Activated T-cell treated with anti-CD3 and anti-CD28 coated beads, Interleukin-2, amount 50 U/mL, for 24 hours (primary cell): Measurements from ENCODE around the gene PPARA.
"Not testable (repeated sequence)": the region's sequence is repeated elsewhere in the genome, so short reads cannot be mapped to it uniquely, and the experiment has no call there.

Experiments
- DNase-seq: peaks from one replicate; pipeline ENCODE4 v3.0.0-alpha.2; 2020
- H3K27ac Mint-ChIP-seq: 2 replicates; pipeline ENCODE4 v1.8.0; 2020; ENCODE audit warnings: mild to moderate bottlenecking, mixed read lengths
- H3K27me3 Mint-ChIP-seq: 2 replicates; pipeline ENCODE4 v1.8.0; 2020; ENCODE audit warnings: mixed read lengths
- H3K36me3 Mint-ChIP-seq: 2 replicates; pipeline ENCODE4 v1.8.0; 2020; ENCODE audit warnings: low read depth, mixed read lengths
- H3K4me1 Mint-ChIP-seq: 2 replicates; pipeline ENCODE4 v1.8.0; 2020; ENCODE audit warnings: low read depth, mixed read lengths
- H3K4me3 Mint-ChIP-seq: 2 replicates; pipeline ENCODE4 v1.8.0; 2020; ENCODE audit warnings: mild to moderate bottlenecking, moderate library complexity, mixed read lengths
- H3K9me3 Mint-ChIP-seq: 2 replicates; pipeline ENCODE4 v1.8.0; 2020; ENCODE audit warnings: mixed read lengths

Gene PPARA

DNA sequence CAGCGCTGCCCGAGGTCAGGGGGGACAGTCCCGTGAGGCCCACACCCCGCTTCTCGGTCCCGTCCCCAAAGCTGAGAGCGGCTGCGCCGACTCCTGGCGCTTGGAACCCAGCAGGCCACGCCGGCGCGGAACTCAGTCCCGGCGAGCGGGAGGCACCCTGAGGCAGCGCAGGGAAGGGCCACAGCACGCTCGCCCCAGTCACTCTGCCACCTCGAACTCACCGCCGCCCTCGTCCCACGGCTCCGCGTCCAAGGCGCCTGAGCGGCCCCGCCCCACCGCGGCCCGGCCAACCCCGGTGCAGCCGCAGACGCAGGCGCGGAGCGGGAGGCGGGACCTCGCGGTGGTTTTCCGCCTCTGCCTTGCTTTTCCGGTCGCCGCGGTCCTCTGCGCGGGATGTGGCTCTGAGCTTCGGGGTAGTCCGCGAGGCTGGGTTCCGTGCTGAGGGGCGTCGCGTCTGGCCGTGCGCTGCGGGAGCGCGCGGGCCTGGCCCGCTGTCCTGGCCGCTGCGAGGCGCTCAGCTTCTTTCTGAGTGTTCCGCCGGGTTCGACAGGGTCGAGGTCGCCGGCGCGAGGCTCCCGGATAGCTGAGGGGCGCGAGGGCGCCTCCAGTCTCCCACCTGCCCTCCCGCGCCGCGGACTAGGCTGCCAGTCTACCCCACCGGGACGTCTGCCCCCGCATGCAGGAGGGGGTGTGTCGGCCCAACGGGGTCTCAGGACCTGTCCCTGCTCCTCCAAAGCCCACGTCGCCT lies 99.9 kb downstream of the PPARA start, which contains the start of gene CDPF1:
Gene CDPF1 (minus strand): TSS at position 259 of the 748 bp plus-strand sequence. CDS start 2,009 bp downstream, outside the sequence.
- Mint-ChIP-seq H3K36me3 (peaks cover 16% of the 10 kb centered on the region), H3K4me1 (peaks cover 40% of the 10 kb centered on the region), H3K9me3 (no peaks in the 10 kb centered on the region), H3K27me3 (no peaks in the 10 kb centered on the region), H3K4me3 (peak within 1 kb of the TSS; percentile 79), H3K27ac (peak within 1 kb of the TSS; percentile 91)
- DNase-seq = peak; percentile 96

DNA sequence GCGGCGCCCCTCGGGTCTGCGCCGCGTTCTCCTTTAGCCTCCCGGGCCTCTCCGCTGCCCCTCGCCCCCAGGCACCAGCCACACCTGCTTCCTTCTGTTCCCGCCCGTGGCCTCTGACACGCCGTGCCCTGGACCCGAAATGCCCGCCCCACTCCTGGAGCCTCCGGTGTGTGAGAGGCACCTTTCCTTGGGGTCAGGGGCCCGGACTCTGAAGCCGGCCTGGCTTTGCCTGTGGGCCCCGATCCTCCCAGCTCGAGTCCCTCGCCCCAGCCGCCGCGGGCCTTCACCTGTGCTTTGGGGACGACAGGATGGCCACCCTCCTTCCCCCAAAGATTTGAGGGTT lies 100.4 kb downstream of the PPARA start:
- Mint-ChIP-seq H3K27me3 (no peaks in the 10 kb centered on the region), H3K4me3 (peak overlapping the region; percentile 79), H3K4me1 (peaks cover 40% of the 10 kb centered on the region), H3K36me3 (peaks cover 13% of the 10 kb centered on the region), H3K27ac (peak overlapping the region; percentile 91), H3K9me3 (no peaks in the 10 kb centered on the region)
- no peak for DNase-seq

GRCh38 chr22:46251266-46251665 lies 100.9 kb downstream of the PPARA start:
- Mint-ChIP-seq H3K9me3 (no peaks in the 10 kb centered on the region), H3K4me3 (peak overlapping the region; percentile 79), H3K27ac (peak overlapping the region; percentile 91), H3K4me1 (peaks cover 40% of the 10 kb centered on the region), H3K27me3 (no peaks in the 10 kb centered on the region), H3K36me3 (peaks cover 8% of the 10 kb centered on the region)
- DNase-seq = no peak

DNA sequence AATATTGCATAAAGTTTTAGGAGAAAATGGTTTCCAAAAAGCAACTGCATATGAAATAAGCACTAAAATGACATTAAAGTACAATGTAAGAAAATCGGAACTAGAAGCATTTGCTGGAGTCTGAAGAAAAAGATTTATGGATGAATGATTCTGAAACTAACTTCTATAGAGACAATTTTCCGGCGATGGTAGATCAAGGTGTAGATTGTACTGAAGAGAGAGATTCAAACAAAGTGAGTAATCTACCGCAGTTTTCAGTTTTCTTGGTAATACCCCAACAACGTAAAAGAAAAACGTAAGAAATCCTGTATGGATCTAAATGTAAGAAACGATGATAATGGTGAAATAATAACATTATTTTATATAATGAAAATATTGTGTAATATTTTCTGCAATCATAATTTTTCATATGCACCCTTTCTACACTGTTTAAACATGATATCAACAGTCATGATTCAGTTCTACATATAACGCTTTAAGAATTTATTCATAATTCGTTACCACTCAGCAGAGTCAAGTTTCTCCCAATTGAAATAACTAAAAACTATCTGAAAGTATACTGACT lies 101.6 kb downstream of the PPARA start:
- H3K36me3 Mint-ChIP-seq = peaks cover 4% of the 10 kb centered on the region

DNA sequence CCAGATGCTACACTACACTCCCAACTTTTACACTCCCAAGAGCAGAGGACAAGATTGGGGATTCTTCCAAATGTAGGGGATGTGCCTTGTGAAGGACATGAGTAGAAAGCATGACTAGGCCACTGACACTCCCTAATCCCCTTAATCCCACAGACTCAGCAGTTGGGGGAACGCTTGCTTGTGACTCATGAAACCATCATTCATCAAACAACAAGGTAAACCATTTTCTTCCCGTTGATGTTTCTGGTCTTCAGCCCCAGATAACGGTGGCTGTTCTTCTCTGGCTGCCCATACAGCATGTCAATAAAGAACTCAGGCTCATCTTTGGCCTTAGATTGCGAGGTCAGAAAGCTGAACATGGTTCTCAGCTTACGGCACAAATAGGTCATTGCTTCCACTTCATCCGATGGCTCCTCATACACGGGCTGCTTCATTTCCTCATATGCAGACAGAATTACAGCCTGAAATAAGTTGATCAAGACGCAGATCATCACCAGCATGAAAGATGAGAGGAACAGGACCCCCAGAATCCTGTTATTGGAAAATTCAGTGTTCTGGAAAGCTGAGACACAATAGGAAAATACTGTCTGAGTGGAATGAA lies 106.1 kb downstream of the PPARA start:
- H3K36me3 Mint-ChIP-seq = peaks cover 4% of the 10 kb centered on the region
- no peak overlapping the region for H3K4me3 Mint-ChIP-seq
- H3K27ac Mint-ChIP-seq = no peak overlapping the region
- peaks cover 22% of the 10 kb centered on the region for H3K4me1 Mint-ChIP-seq
- H3K27me3 Mint-ChIP-seq = peaks cover 40% of the 10 kb centered on the region
- peaks cover 3% of the 10 kb centered on the region for H3K9me3 Mint-ChIP-seq
- DNase-seq = no peak

More for the DNA sequence above, 101.6 kb downstream of the PPARA start:
- Mint-ChIP-seq H3K27ac (peak overlapping the region; percentile 91), H3K4me3 (peak overlapping the region; percentile 79), H3K4me1 (peaks cover 40% of the 10 kb centered on the region), H3K9me3 (no peaks in the 10 kb centered on the region), H3K27me3 (no peaks in the 10 kb centered on the region)
- DNase-seq = no peak

- Mint-ChIP-seq H3K27me3 (peaks cover 64% of the 10 kb centered on the region), H3K4me1 (peaks cover 8% of the 10 kb centered on the region), H3K27ac (no peak overlapping the region), H3K36me3 (peaks cover under 1% of the 10 kb centered on the region), H3K4me3 (no peak overlapping the region), H3K9me3 (peaks cover 3% of the 10 kb centered on the region)
- DNase-seq = no peak
These were observed 109.0 kb downstream of the PPARA start for GRCh38 chr22:46259374-46259773.

DNA sequence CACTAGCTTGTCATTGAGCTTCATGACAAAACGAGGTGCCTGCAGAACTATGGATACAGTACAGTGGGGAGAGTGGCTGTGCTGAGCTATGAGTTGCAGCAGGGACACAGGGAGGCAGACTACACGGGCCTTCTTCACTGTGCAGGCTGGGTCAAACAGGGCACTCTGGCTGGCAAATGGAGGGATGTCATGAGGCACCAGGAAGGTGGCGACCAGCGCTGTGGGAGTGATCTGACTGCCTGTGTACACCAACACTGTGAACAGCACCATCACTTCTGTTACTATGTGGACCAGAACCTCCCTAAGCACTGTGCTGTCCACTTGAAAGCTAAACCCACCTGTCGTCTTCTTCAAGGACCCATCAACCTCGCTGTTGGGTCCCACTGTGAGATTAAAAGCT lies 109.7 kb downstream of the PPARA start:
- Mint-ChIP-seq H3K27ac (no peak overlapping the region), H3K36me3 (no peaks in the 10 kb centered on the region), H3K4me1 (peaks cover 5% of the 10 kb centered on the region), H3K4me3 (no peak overlapping the region), H3K27me3 (peaks cover 71% of the 10 kb centered on the region), H3K9me3 (peaks cover 3% of the 10 kb centered on the region)
- peak; percentile 7 for DNase-seq

GRCh38 chr22:46262449-46263215 lies 112.3 kb downstream of the PPARA start:
- H3K36me3 Mint-ChIP-seq = peaks cover 4% of the 10 kb centered on the region
- no peak overlapping the region for H3K27ac Mint-ChIP-seq
- DNase-seq = peak; percentile 50
- H3K4me1 Mint-ChIP-seq = peaks cover 11% of the 10 kb centered on the region
- peaks cover 8% of the 10 kb centered on the region for H3K9me3 Mint-ChIP-seq
- peaks cover 91% of the 10 kb centered on the region for H3K27me3 Mint-ChIP-seq
- no peak overlapping the region for H3K4me3 Mint-ChIP-seq

GRCh38 chr22:46263216-46263590 lies 112.9 kb downstream of the PPARA start, which contains the start of gene PKDREJ:
PKDREJ (minus strand) TSS chr22:46263343; CDS start chr22:46263322, 21 bp downstream.
- Mint-ChIP-seq H3K27me3 (peaks cover 85% of the 10 kb centered on the region), H3K27ac (no peak within 1 kb of the TSS), H3K4me3 (no peak within 1 kb of the TSS), H3K4me1 (peaks cover 13% of the 10 kb centered on the region), H3K9me3 (peaks cover 7% of the 10 kb centered on the region), H3K36me3 (peaks cover 5% of the 10 kb centered on the region)
- DNase-seq = no peak

- not testable (repeated sequence) for H3K36me3 Mint-ChIP-seq, H3K27ac Mint-ChIP-seq, DNase-seq, H3K9me3 Mint-ChIP-seq, H3K4me3 Mint-ChIP-seq
- peaks cover 22% of the 10 kb centered on the region for H3K4me1 Mint-ChIP-seq
- H3K27me3 Mint-ChIP-seq = peaks cover 72% of the 10 kb centered on the region
These were observed 114.2 kb downstream of the PPARA start for GRCh38 chr22:46264520-46264919.

- peaks cover 61% of the 10 kb centered on the region for H3K27me3 Mint-ChIP-seq
- not testable (repeated sequence) for H3K27ac Mint-ChIP-seq, H3K9me3 Mint-ChIP-seq, H3K36me3 Mint-ChIP-seq, DNase-seq, H3K4me3 Mint-ChIP-seq
- peaks cover 27% of the 10 kb centered on the region for H3K4me1 Mint-ChIP-seq
These were observed 115.3 kb downstream of the PPARA start for GRCh38 chr22:46265627-46266026.

DNA sequence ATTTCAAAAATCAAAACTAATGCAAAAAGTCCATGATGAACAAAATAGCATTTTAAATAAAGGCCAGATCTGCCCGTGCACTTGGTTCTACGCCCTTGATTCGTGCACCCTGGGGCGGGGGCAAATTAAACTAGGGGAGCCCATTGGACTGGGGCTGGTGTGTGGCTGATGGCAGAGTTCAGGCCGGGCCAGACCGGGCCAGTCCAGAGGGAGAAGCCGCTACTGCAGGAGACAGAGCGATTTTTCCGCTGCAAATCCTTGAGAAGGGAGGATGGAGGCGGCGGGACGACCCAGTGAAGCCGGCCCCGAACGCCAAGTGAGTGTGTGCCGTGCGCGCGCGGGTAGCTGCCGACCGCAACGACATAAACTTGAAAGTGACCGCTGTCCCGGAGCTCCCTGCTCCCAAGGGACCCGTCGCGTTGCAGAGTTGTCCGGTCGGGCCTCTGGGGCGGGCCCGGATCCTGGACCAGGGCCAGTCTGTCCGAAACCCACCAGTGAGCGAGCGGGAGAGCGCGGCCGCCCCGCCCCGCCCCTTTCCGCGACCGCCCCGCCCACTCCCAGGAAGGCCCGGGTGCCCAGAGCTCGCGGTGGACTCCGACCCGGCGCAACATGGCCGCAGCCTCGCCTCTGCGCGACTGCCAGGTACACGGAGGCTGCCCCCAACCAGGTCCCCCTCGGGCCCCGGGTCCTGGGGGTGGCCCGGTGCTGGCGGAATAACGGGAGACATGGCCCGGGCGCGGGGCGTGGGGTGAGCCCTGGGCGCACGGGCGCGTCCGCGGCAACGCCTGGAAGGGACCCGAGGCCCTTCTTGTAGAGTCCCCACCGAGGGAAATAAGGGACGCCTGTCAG lies 117.3 kb downstream of the PPARA start, which contains the start of gene TTC38:
Gene TTC38 (plus strand): TSS at position 578 of the 849 bp plus-strand sequence. CDS start 32 bp downstream, at position 610.
- Mint-ChIP-seq H3K27me3 (peaks cover 41% of the 10 kb centered on the region), H3K9me3 (peaks cover 5% of the 10 kb centered on the region), H3K4me3 (peak within 1 kb of the TSS; percentile 84), H3K27ac (peak within 1 kb of the TSS; percentile 71), H3K36me3 (peaks cover 6% of the 10 kb centered on the region), H3K4me1 (peaks cover 22% of the 10 kb centered on the region)
- DNase-seq = peak; percentile 73

GRCh38 chr22:46269564-46269963 lies 119.2 kb downstream of the PPARA start:
- H3K4me1 Mint-ChIP-seq = peaks cover 22% of the 10 kb centered on the region
- H3K4me3 Mint-ChIP-seq = peak overlapping the region; percentile 30
- no peak for DNase-seq
- H3K27me3 Mint-ChIP-seq = peaks cover 26% of the 10 kb centered on the region
- peaks cover 13% of the 10 kb centered on the region for H3K36me3 Mint-ChIP-seq
- peaks cover 5% of the 10 kb centered on the region for H3K9me3 Mint-ChIP-seq
- H3K27ac Mint-ChIP-seq = peak overlapping the region; percentile 59
